Testis (tissue), 3 donors: ENCODE measurements around the gene CBX8. TPM values are rescaled to one million over a fixed set of nuclear protein-coding genes. Genes with fewer than 3 reads are reported as not detected.

Source experiments
- DNase-seq: peaks from one replicate; pipeline ENCODE4 v3.0.0-alpha.2; 2019
- H3K27ac ChIP-seq, 2 donors: fragments of 200-600 bp; sonication (generic); one replicate each; pipeline ENCODE4 v1.5.1; 2019
- H3K27me3 ChIP-seq: fragments of 200-600 bp; sonication (generic); one replicate; pipeline ENCODE4 v1.5.1; 2019
- H3K36me3 ChIP-seq: fragments of 200-600 bp; sonication (generic); one replicate; pipeline ENCODE4 v1.5.1; 2017; ENCODE audit warnings: low read depth; ENCODE audit errors: missing control alignments
- H3K4me1 ChIP-seq: fragments of 200-600 bp; sonication (generic); one replicate; pipeline ENCODE4 v1.5.1; 2019
- H3K4me3 ChIP-seq, 2 donors: fragments of 200-600 bp; sonication (generic); one replicate each; pipeline ENCODE4 v1.5.1; 2017 to 2019
- H3K9me3 ChIP-seq: fragments of 200-600 bp; sonication (generic); one replicate; pipeline ENCODE4 v1.5.1; 2017
- POLR2A ChIP-seq: fragments of 450-650 bp; IDR thresholded peaks from one replicate; pipeline ENCODE4 v1.6.1; 2017; ENCODE audit warnings: antibody characterized with exemption, mild to moderate bottlenecking, moderate library complexity
- WGBS, 2 donors: methylation state at CpG; one replicate each; pipeline ENCODE4 v1.1.5; 2018; 5-methylcytosine and 5-hydroxymethylcytosine counted together
- intact Hi-C: fragments of 100-400 bp; cut with DNase I; formaldehyde crosslinking; loops from one replicate; pipeline ENCODE4 v1.15.1; 2023; ENCODE audit warnings: low total_unique reads
- polyA plus RNA-seq: library from polyadenylated mRNA; stranded (reverse); fragments of 350-450 nt; fragmentation: Illumina TruSeq; extraction: RNeasy Lipid Tissue Mini Kit (QIAGEN cat#74804); gene quantifications from one replicate; pipeline ENCODE4 v1.2.3, GENCODE V29; 2014; ENCODE audit warnings: low read depth, low replicate concordance; ENCODE audit not compliant: insufficient read depth
- total RNA-seq, 2 donors: library from RNA; depleted of rRNA; stranded (reverse); fragments of >200 nt; gene quantifications; one replicate each; pipeline ENCODE4 v1.2.3, GENCODE V29; 2016
- TF ChIP-seq, protein P1 (sequence below), 3 experiments: fragments of 450-650 bp in 2 of 3; fragments of 200-600 bp in 1 of 3; sonication (generic) in 1 of 3; IDR thresholded peaks; one replicate each; pipeline ENCODE4 v1.5.1; 2016 to 2019; ENCODE audit warnings: antibody characterized with exemption in 3 of 3, mild to moderate bottlenecking in 2 of 3, moderate library complexity in 1 of 3

CBX8 gene
- total and polyA plus RNA-seq, 3 donors from 2014 or later, result 13.8 to 22.4 (median 13.9) TPM

DNA sequence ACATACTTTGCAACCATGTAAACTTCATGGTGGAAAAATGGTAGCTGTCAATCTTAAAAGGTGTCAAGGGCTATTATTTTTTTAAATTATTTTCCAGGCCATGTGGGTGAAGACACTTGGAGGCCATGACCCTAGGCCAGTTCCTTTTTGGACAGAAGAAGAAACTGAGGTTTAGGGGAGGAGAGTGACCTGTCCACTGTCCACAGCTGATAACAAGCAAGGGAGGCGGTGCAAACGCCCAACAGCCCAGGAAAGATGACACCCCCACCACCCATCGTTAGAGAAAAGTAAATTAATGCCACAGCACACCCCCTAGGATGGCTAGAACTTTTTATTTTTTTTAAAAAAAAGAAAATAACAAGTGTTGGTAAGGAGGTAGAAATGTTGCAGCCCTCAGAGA, 46.9 kb downstream of the CBX8 start:
- intact Hi-C loops, result no loop called here
- no peak overlapping the region for H3K4me3 ChIP-seq
- H3K4me1 ChIP-seq, result no peaks in the 10 kb centered on the region
- H3K27ac ChIP-seq, result no peak overlapping the region
- DNase-seq, result no peak
- 54 to 70% methylated on average over 3 of the region's 3 CpGs for WGBS, 2 donors
- TF ChIP-seq, protein P1, sequence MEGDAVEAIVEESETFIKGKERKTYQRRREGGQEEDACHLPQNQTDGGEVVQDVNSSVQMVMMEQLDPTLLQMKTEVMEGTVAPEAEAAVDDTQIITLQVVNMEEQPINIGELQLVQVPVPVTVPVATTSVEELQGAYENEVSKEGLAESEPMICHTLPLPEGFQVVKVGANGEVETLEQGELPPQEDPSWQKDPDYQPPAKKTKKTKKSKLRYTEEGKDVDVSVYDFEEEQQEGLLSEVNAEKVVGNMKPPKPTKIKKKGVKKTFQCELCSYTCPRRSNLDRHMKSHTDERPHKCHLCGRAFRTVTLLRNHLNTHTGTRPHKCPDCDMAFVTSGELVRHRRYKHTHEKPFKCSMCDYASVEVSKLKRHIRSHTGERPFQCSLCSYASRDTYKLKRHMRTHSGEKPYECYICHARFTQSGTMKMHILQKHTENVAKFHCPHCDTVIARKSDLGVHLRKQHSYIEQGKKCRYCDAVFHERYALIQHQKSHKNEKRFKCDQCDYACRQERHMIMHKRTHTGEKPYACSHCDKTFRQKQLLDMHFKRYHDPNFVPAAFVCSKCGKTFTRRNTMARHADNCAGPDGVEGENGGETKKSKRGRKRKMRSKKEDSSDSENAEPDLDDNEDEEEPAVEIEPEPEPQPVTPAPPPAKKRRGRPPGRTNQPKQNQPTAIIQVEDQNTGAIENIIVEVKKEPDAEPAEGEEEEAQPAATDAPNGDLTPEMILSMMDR (IDR thresholded peaks at IDR 0.05), result no peak
- no peaks in the 10 kb centered on the region for H3K9me3 ChIP-seq
- no peaks in the 10 kb centered on the region for H3K27me3 ChIP-seq
- H3K36me3 ChIP-seq, result no peaks in the 10 kb centered on the region

DNA sequence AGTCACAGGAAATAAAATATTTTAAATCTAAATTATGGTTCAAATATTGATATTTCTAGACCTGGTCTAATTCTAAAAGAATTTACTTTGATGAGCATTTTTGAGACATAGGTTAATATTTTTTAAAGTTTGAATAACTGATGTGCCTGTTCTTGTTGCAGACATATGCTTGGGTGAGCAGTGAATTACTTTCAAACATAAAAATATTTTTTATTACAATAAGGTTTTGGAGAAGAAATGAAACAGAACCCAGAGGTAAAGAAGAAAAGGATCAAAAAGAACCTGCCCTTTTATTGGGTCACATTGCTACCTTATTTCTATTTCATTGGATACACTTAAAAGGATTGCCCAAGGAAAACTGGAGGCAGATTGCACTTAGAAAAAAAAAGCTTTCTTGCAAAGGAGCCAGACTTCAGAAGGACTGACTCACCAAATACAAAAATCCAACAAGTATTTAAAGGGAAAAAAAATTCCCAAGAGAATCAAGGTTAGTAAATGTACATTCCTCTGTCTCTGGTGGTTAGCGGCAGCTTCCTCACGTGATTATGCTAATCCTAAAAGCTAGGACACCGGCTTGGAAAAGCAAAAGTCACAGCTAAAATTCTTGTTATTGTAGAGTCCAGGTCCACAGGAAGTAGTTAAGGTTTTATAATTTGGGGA, 47.6 kb downstream of the CBX8 start:
- Histone ChIP-seq H3K27ac (no peak overlapping the region), H3K4me3 (no peak overlapping the region), H3K27me3 (no peaks in the 10 kb centered on the region), H3K36me3 (no peaks in the 10 kb centered on the region), H3K4me1 (no peaks in the 10 kb centered on the region), H3K9me3 (no peaks in the 10 kb centered on the region)
- no peak for DNase-seq
- WGBS, 2 donors, result 59 to 75% methylated on average over 3 of the region's 3 CpGs
- TF ChIP-seq, protein P1 (IDR thresholded peaks at IDR 0.05), result no peak
- no peak for TF ChIP-seq POLR2A
- intact Hi-C loops, result no loop called here

DNA sequence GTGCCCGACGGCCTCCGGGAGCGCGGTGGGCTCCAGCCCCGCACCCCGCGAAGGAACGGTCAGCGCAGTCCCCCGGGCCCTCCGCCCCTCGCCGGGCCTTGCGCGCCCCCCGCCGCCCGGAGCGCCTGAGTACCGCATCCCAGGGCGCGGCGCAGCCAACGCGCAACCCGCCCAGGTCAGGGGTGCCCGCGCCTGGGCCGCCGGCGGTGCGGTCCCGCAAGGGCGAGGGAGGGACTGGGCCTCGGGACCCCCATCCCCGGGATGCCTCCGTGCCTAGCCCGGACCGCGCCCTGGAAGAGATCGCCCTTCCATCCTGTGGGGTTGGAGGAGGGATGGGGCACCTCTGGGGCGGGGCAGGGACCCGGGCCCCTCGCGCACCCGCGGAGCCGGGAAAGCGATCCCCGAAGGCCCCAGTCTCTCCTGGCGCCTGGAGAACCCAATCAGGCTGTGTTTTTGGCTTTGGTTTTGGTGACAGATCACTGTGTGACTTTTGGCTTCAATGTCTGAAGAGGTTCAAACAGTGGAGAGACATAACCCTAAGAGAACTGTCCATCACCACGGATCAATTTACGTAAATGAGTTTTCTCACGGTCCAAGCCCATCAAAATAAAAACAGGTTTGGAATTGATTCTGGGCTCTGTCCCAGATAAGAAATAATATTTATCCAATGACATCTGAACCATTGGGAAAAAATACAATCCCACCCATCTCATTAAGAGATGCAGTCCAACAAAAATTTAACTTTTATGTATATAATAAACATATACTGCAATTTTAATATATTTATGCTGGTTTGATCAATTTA, 48.4 kb downstream of the CBX8 start:
- H3K27ac ChIP-seq, result no peak overlapping the region
- TF ChIP-seq, protein P1 (IDR thresholded peaks at IDR 0.05), result no peak
- no peak for TF ChIP-seq POLR2A
- no peaks in the 10 kb centered on the region for H3K27me3 ChIP-seq
- WGBS, 2 donors, result 11 to 26% methylated on average over 3 to 21 of the region's 55 CpGs
- no peaks in the 10 kb centered on the region for H3K9me3 ChIP-seq
- no peaks in the 10 kb centered on the region for H3K4me1 ChIP-seq
- no peak for DNase-seq
- intact Hi-C loops, result no loop called here
- H3K36me3 ChIP-seq, result no peaks in the 10 kb centered on the region
- peak overlapping the region in 1 of 2 donors; percentile 20 for H3K4me3 ChIP-seq

DNA sequence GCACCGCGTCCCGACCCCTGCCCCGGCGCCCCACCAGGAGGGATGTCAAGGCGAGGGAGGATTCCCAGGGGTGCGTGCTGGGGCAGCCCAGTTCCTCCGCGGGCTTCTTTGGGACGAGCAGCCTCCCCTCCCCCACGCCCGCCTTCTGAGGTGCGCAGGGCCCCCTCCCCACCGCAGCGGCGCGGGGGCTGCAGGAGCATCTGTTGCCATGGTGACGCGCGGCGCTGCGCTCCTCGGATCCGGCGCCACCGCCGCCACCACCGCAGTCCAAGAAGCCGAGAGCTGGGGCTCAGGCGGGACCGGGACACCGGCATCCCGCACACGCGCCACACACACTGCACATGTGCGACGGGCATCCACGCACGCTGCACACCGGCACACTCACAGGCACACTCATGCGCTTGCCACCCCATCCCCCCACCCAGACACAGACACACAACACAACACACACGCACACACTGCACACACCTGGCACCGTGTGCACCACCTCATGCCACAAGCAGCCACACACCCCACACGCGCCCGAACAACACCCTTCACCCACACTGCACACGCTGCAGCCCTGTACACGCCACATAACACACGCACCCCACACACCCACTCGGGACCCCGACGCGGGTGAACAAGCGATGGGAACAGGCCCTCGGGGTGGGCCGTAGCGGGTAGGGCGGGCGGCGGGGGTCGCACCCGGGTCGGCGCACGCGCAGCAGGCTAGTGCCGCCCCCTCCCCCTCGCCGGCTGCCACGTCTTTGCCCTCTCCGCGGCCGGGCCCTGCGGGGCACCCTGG, 49.2 kb downstream of the CBX8 start:
- DNase-seq, result peak; percentile 39
- no peaks in the 10 kb centered on the region for H3K36me3 ChIP-seq
- no peak overlapping the region for H3K27ac ChIP-seq
- no peaks in the 10 kb centered on the region for H3K9me3 ChIP-seq
- H3K27me3 ChIP-seq, result no peaks in the 10 kb centered on the region
- intact Hi-C loops, result no loop called here
- 3 to 8% methylated on average over 2 to 52 of the region's 74 CpGs for WGBS, 2 donors
- TF ChIP-seq, protein P1 (IDR thresholded peaks at IDR 0.05), result no peak
- no peak for TF ChIP-seq POLR2A
- peak overlapping the region; percentile 20 to 26 for H3K4me3 ChIP-seq
- H3K4me1 ChIP-seq, result no peaks in the 10 kb centered on the region
